Parathyroid adenoma (tissue), 2 donors: ENCODE data around the gene EID3.
A peak's percentile ranks its signal among the peaks of the same experiment; 100 is the strongest.
"Not testable (repeated sequence)": the region's sequence is repeated elsewhere in the genome, so short reads cannot be mapped to it uniquely, and the experiment has no call there.

ENCODE experiments used
- H2AFZ ChIP-seq: fragments of 300-600 bp; sonication (generic); one replicate; pipeline ENCODE4 v1.7.0; 2017; ENCODE audit warnings: antibody characterized with exemption, mild to moderate bottlenecking
- H3K27ac ChIP-seq: fragments of 300-600 bp; sonication (generic); one replicate; pipeline ENCODE4 v1.7.0; 2017
- H3K27me3 ChIP-seq: fragments of 300-600 bp; sonication (generic); one replicate; pipeline ENCODE4 v1.7.0; 2017; ENCODE audit warnings: low read length; ENCODE audit not compliant: control insufficient read depth, insufficient read depth
- H3K36me3 ChIP-seq: fragments of 300-600 bp; sonication (generic); one replicate; pipeline ENCODE4 v1.7.0; 2017; ENCODE audit warnings: low read length; ENCODE audit not compliant: control insufficient read depth, insufficient read depth
- H3K4me1 ChIP-seq: fragments of 300-600 bp; sonication (generic); one replicate; pipeline ENCODE4 v1.7.0; 2017; ENCODE audit warnings: control low read depth
- H3K4me2 ChIP-seq: fragments of 300-600 bp; sonication (generic); one replicate; pipeline ENCODE4 v1.7.0; 2017; ENCODE audit warnings: low read length
- H3K4me3 ChIP-seq: fragments of 300-600 bp; sonication (generic); one replicate; pipeline ENCODE4 v1.7.0; 2017; ENCODE audit warnings: low read depth, low read length
- H3K79me2 ChIP-seq: fragments of 300-600 bp; sonication (generic); one replicate; pipeline ENCODE4 v1.7.0; 2017; ENCODE audit warnings: control low read depth
- H3K9ac ChIP-seq: fragments of 300-600 bp; sonication (generic); one replicate; pipeline ENCODE4 v1.7.0; 2017; ENCODE audit warnings: mild to moderate bottlenecking
- H3K9me3 ChIP-seq: fragments of 300-600 bp; sonication (generic); one replicate; pipeline ENCODE4 v1.7.0; 2017; ENCODE audit warnings: low read length; ENCODE audit not compliant: control insufficient read depth
- TF ChIP-seq, protein P1 (sequence below): fragments of 300-600 bp; sonication (generic); IDR thresholded peaks from one replicate; pipeline ENCODE4 v1.7.0; 2017; ENCODE audit warnings: antibody characterized with exemption, mild to moderate bottlenecking
- donor health status: primary hyperparathyroidism.

EID3 gene

DNA sequence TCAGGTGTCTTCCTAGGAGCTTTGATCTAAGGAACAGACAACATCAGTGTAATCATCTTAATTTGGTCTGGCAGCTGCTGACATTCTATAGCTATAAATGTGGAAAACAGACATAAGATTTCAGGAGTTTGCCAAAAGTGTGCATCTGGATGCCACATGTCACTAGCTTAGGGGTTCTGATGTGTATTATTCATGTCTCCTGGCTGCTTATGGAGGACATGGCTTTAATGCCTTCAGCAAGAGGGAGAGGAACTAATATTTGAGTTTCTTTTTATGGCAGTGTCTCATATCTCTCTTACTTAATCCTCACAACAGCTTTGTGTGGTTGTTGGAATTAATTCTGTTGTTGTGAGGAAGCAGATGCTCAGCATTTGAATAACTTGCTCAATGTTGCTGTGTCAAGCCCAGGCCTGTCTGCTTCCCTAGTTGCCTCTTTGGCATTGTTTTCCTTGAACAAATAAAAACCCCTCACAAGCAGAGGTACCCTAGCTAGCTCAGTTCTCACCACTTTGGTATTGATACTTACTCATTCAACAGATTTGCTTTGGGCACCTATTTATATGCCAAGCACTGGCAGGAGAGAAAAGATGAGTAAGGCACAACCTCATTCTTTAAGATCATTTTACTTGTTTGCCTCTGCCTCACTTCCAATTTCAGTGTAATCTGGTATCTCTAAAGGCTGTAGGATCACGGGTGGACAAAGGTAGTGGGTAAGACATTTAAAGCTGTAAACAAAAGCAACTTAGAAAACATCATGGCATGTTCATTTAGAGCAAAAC lies 39.8 kb upstream of the EID3 start:
- H3K27ac ChIP-seq: no peak overlapping the region
- H3K36me3 ChIP-seq: no peaks in the 10 kb centered on the region
- no peak overlapping the region for H3K4me2 ChIP-seq
- peak overlapping the region; percentile 2 for H2AFZ ChIP-seq
- H3K4me3 ChIP-seq: no peak overlapping the region
- TF ChIP-seq, protein P1, sequence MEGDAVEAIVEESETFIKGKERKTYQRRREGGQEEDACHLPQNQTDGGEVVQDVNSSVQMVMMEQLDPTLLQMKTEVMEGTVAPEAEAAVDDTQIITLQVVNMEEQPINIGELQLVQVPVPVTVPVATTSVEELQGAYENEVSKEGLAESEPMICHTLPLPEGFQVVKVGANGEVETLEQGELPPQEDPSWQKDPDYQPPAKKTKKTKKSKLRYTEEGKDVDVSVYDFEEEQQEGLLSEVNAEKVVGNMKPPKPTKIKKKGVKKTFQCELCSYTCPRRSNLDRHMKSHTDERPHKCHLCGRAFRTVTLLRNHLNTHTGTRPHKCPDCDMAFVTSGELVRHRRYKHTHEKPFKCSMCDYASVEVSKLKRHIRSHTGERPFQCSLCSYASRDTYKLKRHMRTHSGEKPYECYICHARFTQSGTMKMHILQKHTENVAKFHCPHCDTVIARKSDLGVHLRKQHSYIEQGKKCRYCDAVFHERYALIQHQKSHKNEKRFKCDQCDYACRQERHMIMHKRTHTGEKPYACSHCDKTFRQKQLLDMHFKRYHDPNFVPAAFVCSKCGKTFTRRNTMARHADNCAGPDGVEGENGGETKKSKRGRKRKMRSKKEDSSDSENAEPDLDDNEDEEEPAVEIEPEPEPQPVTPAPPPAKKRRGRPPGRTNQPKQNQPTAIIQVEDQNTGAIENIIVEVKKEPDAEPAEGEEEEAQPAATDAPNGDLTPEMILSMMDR: no peak
- no peak overlapping the region for H3K9ac ChIP-seq
- H3K9me3 ChIP-seq: no peaks in the 10 kb centered on the region
- no peaks in the 10 kb centered on the region for H3K79me2 ChIP-seq
- no peaks in the 10 kb centered on the region for H3K4me1 ChIP-seq
- H3K27me3 ChIP-seq: no peaks in the 10 kb centered on the region

DNA sequence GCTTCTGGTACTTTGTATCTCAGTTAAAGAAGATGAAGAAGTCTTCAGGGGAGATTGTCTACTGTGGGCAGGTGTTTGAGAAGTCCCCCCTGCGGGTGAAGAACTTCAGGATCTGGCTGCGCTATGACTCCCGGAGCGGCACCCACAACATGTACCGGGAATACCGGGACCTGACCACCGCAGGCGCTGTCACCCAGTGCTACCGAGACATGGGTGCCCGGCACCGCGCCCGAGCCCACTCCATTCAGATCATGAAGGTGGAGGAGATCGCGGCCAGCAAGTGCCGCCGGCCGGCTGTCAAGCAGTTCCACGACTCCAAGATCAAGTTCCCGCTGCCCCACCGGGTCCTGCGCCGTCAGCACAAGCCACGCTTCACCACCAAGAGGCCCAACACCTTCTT lies 38.1 kb upstream of the EID3 start:
- not testable (repeated sequence) for H3K4me2 ChIP-seq, H3K9ac ChIP-seq, H3K36me3 ChIP-seq, H3K4me3 ChIP-seq, H3K79me2 ChIP-seq, H3K4me1 ChIP-seq, H3K9me3 ChIP-seq, H3K27me3 ChIP-seq, H3K27ac ChIP-seq, H2AFZ ChIP-seq

DNA sequence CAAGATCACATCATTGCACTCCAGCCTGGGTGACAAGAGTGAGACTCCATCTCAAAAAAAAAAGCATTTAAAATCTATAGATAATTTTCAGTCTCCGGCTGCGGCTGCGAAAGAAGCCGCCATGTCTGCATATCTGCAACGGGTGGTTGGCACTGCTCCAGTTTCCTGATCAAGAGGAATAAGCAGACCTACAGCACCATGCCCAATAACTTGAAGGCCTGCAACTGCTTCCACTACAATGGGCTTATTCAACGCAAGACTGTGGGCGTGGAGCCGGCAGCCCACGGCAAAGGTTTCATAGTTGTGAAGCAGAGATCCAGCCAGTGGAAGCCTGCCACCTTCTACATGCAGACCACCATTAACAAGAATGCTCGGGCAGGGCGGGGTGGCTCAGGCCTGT lies 30.6 kb upstream of the EID3 start:
- Histone ChIP-seq H3K4me3 (no peak overlapping the region), H3K4me1 (peaks cover 3% of the 10 kb centered on the region), H3K4me2 (no peak overlapping the region), H3K9ac (no peak overlapping the region), H3K27me3 (no peaks in the 10 kb centered on the region), H3K79me2 (no peaks in the 10 kb centered on the region), H2AFZ (no peak overlapping the region), H3K9me3 (no peaks in the 10 kb centered on the region), H3K36me3 (no peaks in the 10 kb centered on the region), H3K27ac (no peak overlapping the region)
- TF ChIP-seq, protein P1: no peak

DNA sequence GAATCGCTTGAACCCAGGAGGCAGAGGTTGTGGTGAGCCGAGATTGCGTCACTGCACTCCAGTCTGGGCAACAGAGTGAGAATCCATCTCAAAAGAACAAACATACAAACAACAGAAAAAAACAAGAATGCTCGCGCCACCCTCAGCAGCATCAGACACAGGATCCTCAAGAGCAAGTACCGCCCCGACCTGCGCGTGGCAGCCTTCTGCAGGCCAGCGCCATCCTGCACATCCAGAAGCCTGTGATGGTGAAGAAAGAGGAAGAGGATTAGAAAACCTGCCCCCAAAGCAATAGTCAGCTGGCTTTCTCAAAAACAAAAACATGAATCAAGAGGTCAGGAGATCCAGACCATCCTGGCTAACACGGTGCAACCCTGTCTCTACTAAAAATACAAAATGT lies 30.0 kb upstream of the EID3 start:
- H3K9me3 ChIP-seq: no peaks in the 10 kb centered on the region
- H3K4me2 ChIP-seq: no peak overlapping the region
- no peak overlapping the region for H2AFZ ChIP-seq
- peaks cover 3% of the 10 kb centered on the region for H3K4me1 ChIP-seq
- H3K79me2 ChIP-seq: no peaks in the 10 kb centered on the region
- H3K27me3 ChIP-seq: no peaks in the 10 kb centered on the region
- H3K36me3 ChIP-seq: no peaks in the 10 kb centered on the region
- H3K27ac ChIP-seq: no peak overlapping the region
- TF ChIP-seq, protein P1: no peak
- H3K4me3 ChIP-seq: no peak overlapping the region
- H3K9ac ChIP-seq: no peak overlapping the region

DNA sequence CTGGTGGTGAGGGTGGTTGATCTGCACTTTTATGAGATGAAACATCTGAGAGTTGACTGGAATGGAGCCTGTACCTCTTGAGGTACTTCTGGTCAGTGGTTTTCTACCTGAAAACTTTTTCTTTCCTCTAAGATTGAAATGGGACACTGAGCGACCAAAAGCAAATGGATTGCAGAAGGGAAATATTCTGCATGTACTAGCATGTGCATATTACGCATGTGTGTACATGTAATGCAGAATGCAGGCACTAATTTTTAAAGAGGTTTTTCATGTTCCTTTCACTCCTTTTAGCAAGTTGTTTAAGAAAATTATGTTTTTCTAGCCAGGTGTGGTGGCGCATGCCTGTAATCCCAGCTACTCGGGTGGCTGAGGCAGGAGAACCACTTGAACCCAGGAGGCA lies 28.7 kb upstream of the EID3 start:
- Histone ChIP-seq H3K36me3 (no peaks in the 10 kb centered on the region), H3K4me1 (peaks cover 3% of the 10 kb centered on the region), H2AFZ (no peak overlapping the region), H3K9ac (no peak overlapping the region), H3K4me2 (no peak overlapping the region), H3K4me3 (no peak overlapping the region), H3K9me3 (no peaks in the 10 kb centered on the region), H3K79me2 (no peaks in the 10 kb centered on the region), H3K27ac (no peak overlapping the region), H3K27me3 (no peaks in the 10 kb centered on the region)
- TF ChIP-seq, protein P1: no peak
